ENCODE data around the gene PGGT1B. TPM values are rescaled to one million over a fixed set of nuclear protein-coding genes. Genes with fewer than 3 reads are reported as not detected.

The PGGT1B gene
- total and polyA plus RNA-seq, 9 of the 15 experiments (the other 6 are each of a cell fraction or from before 2014, with no cell fraction given) = 5.3 to 33.7 (median 19.8) TPM

- ATAC-seq (no peak), FAIRE-seq (no peak), DNase-seq (ENCODE audit: extremely low read depth in 1 of 4, low spot score in 3 of 4) (no peak)
- Histone ChIP-seq H3K27me3 (ENCODE audit: control insufficient read depth in 2 of 2, insufficient read depth in 2 of 2, low read length in 2 of 2) (no peaks in the 10 kb centered on the region; a peak in 1 of 5 replicates), H3K4me3 (no peak overlapping the region), H3K79me2 (ENCODE audit: control insufficient read depth, insufficient read depth, low read length) (no peaks in the 10 kb centered on the region), H3K9me1 (ENCODE audit: control insufficient read depth, insufficient read depth, low read length) (no peaks in the 10 kb centered on the region), H3K36me3 (ENCODE audit: control insufficient read depth, insufficient read depth, low read length) (no peaks in the 10 kb centered on the region), H4K20me1 (replicated peaks; ENCODE audit: control insufficient read depth, insufficient read depth, low read length) (no peaks in the 10 kb centered on the region), H2AFZ (ENCODE audit: low read depth, low read length) (no peak overlapping the region), H3K27ac (ENCODE audit: extremely low read depth, low read depth, low read length) (no peak overlapping the region), H3K9me3 (replicated peaks; ENCODE audit: control insufficient read depth, insufficient read depth, low read depth, low read length) (no peaks in the 10 kb centered on the region), H3K9ac (ENCODE audit: insufficient read depth in 1 of 2, low read depth in 2 of 2, low read length in 2 of 2) (no peak overlapping the region), H3K4me2 (ENCODE audit: insufficient read depth, low read length) (no peak overlapping the region), H3K4me1 (replicated peaks in 1 of 2; ENCODE audit: control insufficient read depth in 2 of 2, insufficient read depth in 2 of 2, low read length in 2 of 2) (no peaks in the 10 kb centered on the region)
- TF ChIP-seq RBM34 (IDR thresholded peaks at IDR 0.05; ENCODE audit: borderline replicate concordance, insufficient read depth, low read length) (no peak), ID3 (CRISPR knock-in tag; IDR thresholded peaks at IDR 0.05) (no peak), ID3 (tag; IDR thresholded peaks at IDR 0.05) (no peak), C11orf30 (IDR thresholded peaks at IDR 0.05; ENCODE audit: low read depth) (no peak), CREB3 (tag; conservative IDR thresholded peaks at IDR 0.05; ENCODE audit: low read depth) (no peak), ZBTB1 (CRISPR knock-in tag; IDR thresholded peaks at IDR 0.05; ENCODE audit: borderline replicate concordance, low read depth) (no peak), HMBOX1 (IDR thresholded peaks at IDR 0.05) (no peak), NFXL1 (CRISPR knock-in tag; IDR thresholded peaks at IDR 0.05) (no peak), GTF2A2 (tag; IDR thresholded peaks at IDR 0.05) (no peak), STAT6 (CRISPR knock-in tag; IDR thresholded peaks at IDR 0.05) (no peak)
- in situ Hi-C loops (cut with MboI) = no loop called here
- WGBS (ENCODE audit: insufficient coverage, low coverage, missing lambda C conversion rate) = 0% methylated on average over 1 of the region's 1 CpG
- intact Hi-C loops (cut with micrococcal nuclease) = no loop called here
- POLR2A ChIA-PET = interaction anchor here (0.7 kb wide), 1 partner anchor 208 kb away, joined by 3 read pairs; no protein-coding TSS in a partner anchor
- CTCF ChIA-PET (ENCODE audit: low intra/inter-chr PET ratio) = no interaction called here
- BruUV-seq (replicated peaks) = no TSS peak
Observed at GRCh38 chr5:115192098-115192497, 70.6 kb downstream of the PGGT1B start.
